NCI-H1417 (cell line): ENCODE results near the gene SPATA7.

Experiments
- DNase-seq, 3 experiments: peaks; one replicate each; lab custom pipeline; 2025; lab: John Stamatoyannopoulos, UW

The SPATA7 gene

DNA sequence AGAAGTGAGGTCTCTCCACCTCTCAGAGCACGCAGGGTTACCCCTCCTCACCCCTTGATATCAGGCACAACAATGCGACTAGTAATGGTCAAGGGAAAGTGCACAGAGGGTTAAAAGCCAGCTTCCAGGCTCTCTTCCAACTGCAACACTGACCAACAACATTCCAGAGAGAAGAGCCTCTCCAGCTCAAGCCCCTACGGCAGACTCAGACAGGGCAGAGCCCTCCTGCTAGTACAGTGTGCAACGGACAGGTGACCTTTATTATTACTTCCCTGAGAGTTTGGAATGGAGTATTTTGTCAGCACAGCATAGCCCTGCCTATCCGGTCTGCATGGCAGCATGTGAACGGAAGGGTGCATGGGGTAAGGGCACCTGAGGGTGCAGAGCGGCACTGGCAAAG, 96.3 kb downstream of the SPATA7 start:
- DNase-seq, result no peak

GRCh38 chr14:88482524-88482923, 97.1 kb downstream of the SPATA7 start:
- DNase-seq, result no peak
